K562 (cell line): ENCODE data around the gene FRK. TPM values are rescaled to one million over a fixed set of nuclear protein-coding genes. Genes with fewer than 3 reads are reported as not detected.

Experiments used
- ATF1 ChIP-seq, 2 experiments: fragments of 450-650 bp in 1 of 2; IDR thresholded peaks; 2 replicates each; pipeline ENCODE4 v1.6.1; 2016; ENCODE audit warnings: missing compliant biosample characterization in 1 of 2, missing genetic modification characterization in 1 of 2
- FOS ChIP-seq: IDR thresholded peaks from 3 replicates; pipeline ENCODE4 v1.6.1; 2011; ENCODE audit not compliant: insufficient read length; ENCODE audit errors: extremely low read depth
- KDM1A ChIP-seq, 2 experiments: fragments of 450-650 bp; IDR thresholded peaks; 2 replicates each; pipeline ENCODE4 v1.6.1; 2016; ENCODE audit warnings: mild to moderate bottlenecking in 2 of 2
- KLF1 ChIP-seq: fragments of 450-650 bp; IDR thresholded peaks from 2 replicates; pipeline ENCODE4 v1.6.1; 2016; ENCODE audit warnings: missing genetic modification characterization, missing compliant biosample characterization
- NCOA6 ChIP-seq: fragments of 450-650 bp; IDR thresholded peaks from 2 replicates; pipeline ENCODE4 v1.6.1; 2017; ENCODE audit warnings: mild to moderate bottlenecking
- TBP ChIP-seq: optimal IDR thresholded peaks from 2 replicates; pipeline ENCODE3; 2011; ENCODE audit warnings: low read depth, low read length, improper control_type of control experiment
- ZNF143 ChIP-seq: sonication (generic); formaldehyde crosslinking; IDR thresholded peaks from 2 replicates; pipeline ENCODE4 v1.9.0; 2022; ENCODE audit warnings: mild to moderate bottlenecking, missing genetic modification reagents
- polyA plus RNA-seq, 8 experiments: library from polyadenylated mRNA; depleted of rRNA in 4 of 8; stranded (reverse) in 5 of 8; unstranded in 3 of 8; fragments of >200 nt; fragmentation: Nextera tagmentation in 2 of 8; fragmentation: Illumina TruSeq in 1 of 8; extraction: Ambion mirVana in 2 of 8; extraction: Trizol in 1 of 8; gene quantifications; 2 replicates each; pipeline versions ENCODE4 v1.2.1 to v1.2.3, GENCODE V29; 2011 to 2014; ENCODE audit warnings: inconsistent platforms in 1 of 8, missing spikeins in 1 of 8
- total RNA-seq, 7 experiments: library from RNA; depleted of rRNA in 6 of 7; stranded (reverse); fragments of >200 nt in 6 of 7; fragmentation: Illumina TruSeq in 2 of 7; extraction: Trizol in 2 of 7; gene quantifications; 2 replicates each; pipeline versions ENCODE4 v1.2.1 to v1.2.3, GENCODE V29; 2011 to 2021; ENCODE audit warnings: low replicate concordance in 1 of 7
- TF ChIP-seq, protein P1 (sequence below): fragments of 450-650 bp; IDR thresholded peaks from 2 replicates; pipeline ENCODE4 v1.6.1; 2016; ENCODE audit warnings: mild to moderate bottlenecking, moderate library complexity
- TF ChIP-seq, protein P2 (sequence below), 2 experiments: fragments of 450-650 bp; conservative IDR thresholded peaks; 2 replicates each; pipeline ENCODE4 v1.6.1; 2017; ENCODE audit warnings: mild to moderate bottlenecking in 2 of 2, moderate library complexity in 2 of 2
- TF ChIP-seq, protein P3 (sequence below): fragments of 250-450 bp; sonication (Bioruptor Pico); IDR thresholded peaks from 2 replicates; pipeline ENCODE4 v1.8.0; 2022; ENCODE audit warnings: inconsistent platforms, mild to moderate bottlenecking, moderate library complexity, borderline replicate concordance

FRK gene
- total and polyA plus RNA-seq, 9 of the 15 experiments (the other 6 are each of a cell fraction or from before 2014, with no cell fraction given): 0.01 to 0.29 (median 0.09) TPM

DNA sequence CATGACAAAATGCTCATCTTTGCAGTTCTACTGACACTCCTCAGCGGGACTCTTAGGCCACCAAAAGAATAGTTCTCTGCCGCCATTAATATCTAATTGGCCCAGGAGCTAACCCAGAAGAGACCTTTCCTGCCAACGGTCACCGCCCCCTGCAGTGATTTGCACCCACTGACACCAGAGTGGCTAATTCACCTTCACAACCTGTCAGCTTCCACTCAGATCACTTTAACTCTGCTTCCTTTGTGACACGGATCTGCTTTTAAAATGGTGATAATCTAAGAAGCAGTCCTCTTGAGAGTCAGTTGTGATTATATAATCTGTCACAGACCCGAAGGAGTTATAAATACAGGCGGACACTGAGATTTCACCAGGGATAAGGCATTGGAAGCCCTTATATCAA, 172.8 kb downstream of the FRK start (continued):
- TF ChIP-seq, protein P1, sequence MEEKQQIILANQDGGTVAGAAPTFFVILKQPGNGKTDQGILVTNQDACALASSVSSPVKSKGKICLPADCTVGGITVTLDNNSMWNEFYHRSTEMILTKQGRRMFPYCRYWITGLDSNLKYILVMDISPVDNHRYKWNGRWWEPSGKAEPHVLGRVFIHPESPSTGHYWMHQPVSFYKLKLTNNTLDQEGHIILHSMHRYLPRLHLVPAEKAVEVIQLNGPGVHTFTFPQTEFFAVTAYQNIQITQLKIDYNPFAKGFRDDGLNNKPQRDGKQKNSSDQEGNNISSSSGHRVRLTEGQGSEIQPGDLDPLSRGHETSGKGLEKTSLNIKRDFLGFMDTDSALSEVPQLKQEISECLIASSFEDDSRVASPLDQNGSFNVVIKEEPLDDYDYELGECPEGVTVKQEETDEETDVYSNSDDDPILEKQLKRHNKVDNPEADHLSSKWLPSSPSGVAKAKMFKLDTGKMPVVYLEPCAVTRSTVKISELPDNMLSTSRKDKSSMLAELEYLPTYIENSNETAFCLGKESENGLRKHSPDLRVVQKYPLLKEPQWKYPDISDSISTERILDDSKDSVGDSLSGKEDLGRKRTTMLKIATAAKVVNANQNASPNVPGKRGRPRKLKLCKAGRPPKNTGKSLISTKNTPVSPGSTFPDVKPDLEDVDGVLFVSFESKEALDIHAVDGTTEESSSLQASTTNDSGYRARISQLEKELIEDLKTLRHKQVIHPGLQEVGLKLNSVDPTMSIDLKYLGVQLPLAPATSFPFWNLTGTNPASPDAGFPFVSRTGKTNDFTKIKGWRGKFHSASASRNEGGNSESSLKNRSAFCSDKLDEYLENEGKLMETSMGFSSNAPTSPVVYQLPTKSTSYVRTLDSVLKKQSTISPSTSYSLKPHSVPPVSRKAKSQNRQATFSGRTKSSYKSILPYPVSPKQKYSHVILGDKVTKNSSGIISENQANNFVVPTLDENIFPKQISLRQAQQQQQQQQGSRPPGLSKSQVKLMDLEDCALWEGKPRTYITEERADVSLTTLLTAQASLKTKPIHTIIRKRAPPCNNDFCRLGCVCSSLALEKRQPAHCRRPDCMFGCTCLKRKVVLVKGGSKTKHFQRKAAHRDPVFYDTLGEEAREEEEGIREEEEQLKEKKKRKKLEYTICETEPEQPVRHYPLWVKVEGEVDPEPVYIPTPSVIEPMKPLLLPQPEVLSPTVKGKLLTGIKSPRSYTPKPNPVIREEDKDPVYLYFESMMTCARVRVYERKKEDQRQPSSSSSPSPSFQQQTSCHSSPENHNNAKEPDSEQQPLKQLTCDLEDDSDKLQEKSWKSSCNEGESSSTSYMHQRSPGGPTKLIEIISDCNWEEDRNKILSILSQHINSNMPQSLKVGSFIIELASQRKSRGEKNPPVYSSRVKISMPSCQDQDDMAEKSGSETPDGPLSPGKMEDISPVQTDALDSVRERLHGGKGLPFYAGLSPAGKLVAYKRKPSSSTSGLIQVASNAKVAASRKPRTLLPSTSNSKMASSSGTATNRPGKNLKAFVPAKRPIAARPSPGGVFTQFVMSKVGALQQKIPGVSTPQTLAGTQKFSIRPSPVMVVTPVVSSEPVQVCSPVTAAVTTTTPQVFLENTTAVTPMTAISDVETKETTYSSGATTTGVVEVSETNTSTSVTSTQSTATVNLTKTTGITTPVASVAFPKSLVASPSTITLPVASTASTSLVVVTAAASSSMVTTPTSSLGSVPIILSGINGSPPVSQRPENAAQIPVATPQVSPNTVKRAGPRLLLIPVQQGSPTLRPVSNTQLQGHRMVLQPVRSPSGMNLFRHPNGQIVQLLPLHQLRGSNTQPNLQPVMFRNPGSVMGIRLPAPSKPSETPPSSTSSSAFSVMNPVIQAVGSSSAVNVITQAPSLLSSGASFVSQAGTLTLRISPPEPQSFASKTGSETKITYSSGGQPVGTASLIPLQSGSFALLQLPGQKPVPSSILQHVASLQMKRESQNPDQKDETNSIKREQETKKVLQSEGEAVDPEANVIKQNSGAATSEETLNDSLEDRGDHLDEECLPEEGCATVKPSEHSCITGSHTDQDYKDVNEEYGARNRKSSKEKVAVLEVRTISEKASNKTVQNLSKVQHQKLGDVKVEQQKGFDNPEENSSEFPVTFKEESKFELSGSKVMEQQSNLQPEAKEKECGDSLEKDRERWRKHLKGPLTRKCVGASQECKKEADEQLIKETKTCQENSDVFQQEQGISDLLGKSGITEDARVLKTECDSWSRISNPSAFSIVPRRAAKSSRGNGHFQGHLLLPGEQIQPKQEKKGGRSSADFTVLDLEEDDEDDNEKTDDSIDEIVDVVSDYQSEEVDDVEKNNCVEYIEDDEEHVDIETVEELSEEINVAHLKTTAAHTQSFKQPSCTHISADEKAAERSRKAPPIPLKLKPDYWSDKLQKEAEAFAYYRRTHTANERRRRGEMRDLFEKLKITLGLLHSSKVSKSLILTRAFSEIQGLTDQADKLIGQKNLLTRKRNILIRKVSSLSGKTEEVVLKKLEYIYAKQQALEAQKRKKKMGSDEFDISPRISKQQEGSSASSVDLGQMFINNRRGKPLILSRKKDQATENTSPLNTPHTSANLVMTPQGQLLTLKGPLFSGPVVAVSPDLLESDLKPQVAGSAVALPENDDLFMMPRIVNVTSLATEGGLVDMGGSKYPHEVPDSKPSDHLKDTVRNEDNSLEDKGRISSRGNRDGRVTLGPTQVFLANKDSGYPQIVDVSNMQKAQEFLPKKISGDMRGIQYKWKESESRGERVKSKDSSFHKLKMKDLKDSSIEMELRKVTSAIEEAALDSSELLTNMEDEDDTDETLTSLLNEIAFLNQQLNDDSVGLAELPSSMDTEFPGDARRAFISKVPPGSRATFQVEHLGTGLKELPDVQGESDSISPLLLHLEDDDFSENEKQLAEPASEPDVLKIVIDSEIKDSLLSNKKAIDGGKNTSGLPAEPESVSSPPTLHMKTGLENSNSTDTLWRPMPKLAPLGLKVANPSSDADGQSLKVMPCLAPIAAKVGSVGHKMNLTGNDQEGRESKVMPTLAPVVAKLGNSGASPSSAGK: no peak
- TF ChIP-seq ZNF143 (no peak), NCOA6 (no peak), FOS (no peak), KLF1 (tag) (no peak), ATF1 (CRISPR knock-in tag; IDR thresholded peaks at IDR 0.05) (no peak), ATF1 (tag; IDR thresholded peaks at IDR 0.05) (no peak), TBP (no peak), KDM1A (IDR thresholded peaks at IDR 0.05) (no peak)
- TF ChIP-seq, protein P2, sequence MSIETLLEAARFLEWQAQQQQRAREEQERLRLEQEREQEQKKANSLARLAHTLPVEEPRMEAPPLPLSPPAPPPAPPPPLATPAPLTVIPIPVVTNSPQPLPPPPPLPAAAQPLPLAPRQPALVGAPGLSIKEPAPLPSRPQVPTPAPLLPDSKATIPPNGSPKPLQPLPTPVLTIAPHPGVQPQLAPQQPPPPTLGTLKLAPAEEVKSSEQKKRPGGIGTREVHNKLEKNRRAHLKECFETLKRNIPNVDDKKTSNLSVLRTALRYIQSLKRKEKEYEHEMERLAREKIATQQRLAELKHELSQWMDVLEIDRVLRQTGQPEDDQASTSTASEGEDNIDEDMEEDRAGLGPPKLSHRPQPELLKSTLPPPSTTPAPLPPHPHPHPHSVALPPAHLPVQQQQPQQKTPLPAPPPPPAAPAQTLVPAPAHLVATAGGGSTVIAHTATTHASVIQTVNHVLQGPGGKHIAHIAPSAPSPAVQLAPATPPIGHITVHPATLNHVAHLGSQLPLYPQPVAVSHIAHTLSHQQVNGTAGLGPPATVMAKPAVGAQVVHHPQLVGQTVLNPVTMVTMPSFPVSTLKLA (conservative IDR thresholded peaks at IDR 0.05): no peak
- TF ChIP-seq, protein P3, sequence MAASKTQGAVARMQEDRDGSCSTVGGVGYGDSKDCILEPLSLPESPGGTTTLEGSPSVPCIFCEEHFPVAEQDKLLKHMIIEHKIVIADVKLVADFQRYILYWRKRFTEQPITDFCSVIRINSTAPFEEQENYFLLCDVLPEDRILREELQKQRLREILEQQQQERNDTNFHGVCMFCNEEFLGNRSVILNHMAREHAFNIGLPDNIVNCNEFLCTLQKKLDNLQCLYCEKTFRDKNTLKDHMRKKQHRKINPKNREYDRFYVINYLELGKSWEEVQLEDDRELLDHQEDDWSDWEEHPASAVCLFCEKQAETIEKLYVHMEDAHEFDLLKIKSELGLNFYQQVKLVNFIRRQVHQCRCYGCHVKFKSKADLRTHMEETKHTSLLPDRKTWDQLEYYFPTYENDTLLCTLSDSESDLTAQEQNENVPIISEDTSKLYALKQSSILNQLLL: no peak
- TF ChIP-seq, all 486 proteins: peak for 0
